BE2C (cell line): Measurements from ENCODE around the gene ETFRF1.

Source experiments
- DNase-seq: peaks from one replicate; pipeline ENCODE4 v3.0.0-alpha.2; 2020
- H3K27me3 ChIP-seq: fragments of 250-450 bp; sonication (Bioruptor Pico); 2 replicates; pipeline ENCODE4 v1.5.1; 2020; ENCODE audit warnings: mild to moderate bottlenecking
- H3K36me3 ChIP-seq: fragments of 250-450 bp; sonication (Bioruptor Pico); 2 replicates; pipeline ENCODE4 v1.5.1; 2020; ENCODE audit warnings: mild to moderate bottlenecking
- H3K4me1 ChIP-seq: fragments of 250-450 bp; sonication (Bioruptor Pico); 2 replicates; pipeline ENCODE4 v1.5.1; 2020
- H3K4me3 ChIP-seq: 2 replicates; pipeline ENCODE4 v1.5.1; 2011; ENCODE audit warnings: low read depth, low read length
- H3K9me3 ChIP-seq: fragments of 250-450 bp; sonication (Bioruptor Pico); 2 replicates; pipeline ENCODE4 v1.5.1; 2020
- TF ChIP-seq, protein P1 (sequence below): IDR thresholded peaks from 2 replicates; pipeline ENCODE4 v1.5.1; 2012; ENCODE audit warnings: mild to moderate bottlenecking, low read depth, low read length

Gene ETFRF1

DNA sequence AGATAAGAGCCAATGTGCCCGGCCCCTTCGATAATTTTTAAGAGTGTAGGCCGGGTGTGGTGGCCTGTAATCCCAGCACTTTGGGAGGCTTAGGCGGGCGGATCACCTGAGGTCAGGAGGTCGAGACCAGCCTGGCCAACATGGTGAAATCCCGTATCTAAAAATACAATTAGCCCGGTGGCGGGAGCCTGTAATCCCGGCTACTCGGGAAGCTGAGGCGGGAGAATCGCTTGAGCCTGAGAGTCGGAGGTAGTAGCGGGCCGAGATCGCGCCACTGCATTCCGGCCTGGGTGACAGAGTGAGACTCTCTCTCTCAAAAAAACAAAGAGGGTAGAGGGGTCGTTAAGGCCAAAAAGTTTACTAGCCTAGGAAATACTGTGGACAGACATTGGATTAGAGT lies 53.1 kb downstream of the ETFRF1 start:
- TF ChIP-seq, protein P1, sequence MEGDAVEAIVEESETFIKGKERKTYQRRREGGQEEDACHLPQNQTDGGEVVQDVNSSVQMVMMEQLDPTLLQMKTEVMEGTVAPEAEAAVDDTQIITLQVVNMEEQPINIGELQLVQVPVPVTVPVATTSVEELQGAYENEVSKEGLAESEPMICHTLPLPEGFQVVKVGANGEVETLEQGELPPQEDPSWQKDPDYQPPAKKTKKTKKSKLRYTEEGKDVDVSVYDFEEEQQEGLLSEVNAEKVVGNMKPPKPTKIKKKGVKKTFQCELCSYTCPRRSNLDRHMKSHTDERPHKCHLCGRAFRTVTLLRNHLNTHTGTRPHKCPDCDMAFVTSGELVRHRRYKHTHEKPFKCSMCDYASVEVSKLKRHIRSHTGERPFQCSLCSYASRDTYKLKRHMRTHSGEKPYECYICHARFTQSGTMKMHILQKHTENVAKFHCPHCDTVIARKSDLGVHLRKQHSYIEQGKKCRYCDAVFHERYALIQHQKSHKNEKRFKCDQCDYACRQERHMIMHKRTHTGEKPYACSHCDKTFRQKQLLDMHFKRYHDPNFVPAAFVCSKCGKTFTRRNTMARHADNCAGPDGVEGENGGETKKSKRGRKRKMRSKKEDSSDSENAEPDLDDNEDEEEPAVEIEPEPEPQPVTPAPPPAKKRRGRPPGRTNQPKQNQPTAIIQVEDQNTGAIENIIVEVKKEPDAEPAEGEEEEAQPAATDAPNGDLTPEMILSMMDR, result no peak
- no peak for DNase-seq

DNA sequence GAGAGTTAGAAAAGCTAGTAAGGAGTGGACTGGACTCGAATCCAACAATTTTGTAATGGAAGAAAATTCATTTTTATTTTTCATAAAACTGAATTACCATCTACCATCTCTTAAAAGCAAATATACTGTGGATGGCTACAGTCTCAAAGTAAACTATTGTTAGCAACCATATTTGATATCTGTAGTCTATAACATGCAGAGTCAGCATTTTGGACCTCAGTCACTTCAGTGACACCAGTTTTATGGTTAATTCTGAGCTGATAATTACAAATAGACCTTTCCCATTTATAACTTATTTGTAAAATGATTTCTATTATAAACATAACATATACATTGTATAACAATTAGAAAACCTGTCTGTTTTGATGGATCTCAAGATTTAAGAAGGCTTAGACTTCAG lies 53.7 kb downstream of the ETFRF1 start:
- Histone ChIP-seq H3K4me3 (no peak overlapping the region), H3K9me3 (no peaks in the 10 kb centered on the region), H3K27me3 (no peaks in the 10 kb centered on the region), H3K4me1 (peaks cover 6% of the 10 kb centered on the region), H3K36me3 (peaks cover 3% of the 10 kb centered on the region; the same call in 1 of the 2 replicates)
- TF ChIP-seq, protein P1, result no peak
- no peak for DNase-seq

More for the DNA sequence above, 53.1 kb downstream of the ETFRF1 start:
- peaks cover 6% of the 10 kb centered on the region for H3K4me1 ChIP-seq
- H3K9me3 ChIP-seq, result no peaks in the 10 kb centered on the region
- H3K4me3 ChIP-seq, result no peak overlapping the region
- peaks cover 3% of the 10 kb centered on the region; the same call in 1 of the 2 replicates for H3K36me3 ChIP-seq
- H3K27me3 ChIP-seq, result no peaks in the 10 kb centered on the region

DNA sequence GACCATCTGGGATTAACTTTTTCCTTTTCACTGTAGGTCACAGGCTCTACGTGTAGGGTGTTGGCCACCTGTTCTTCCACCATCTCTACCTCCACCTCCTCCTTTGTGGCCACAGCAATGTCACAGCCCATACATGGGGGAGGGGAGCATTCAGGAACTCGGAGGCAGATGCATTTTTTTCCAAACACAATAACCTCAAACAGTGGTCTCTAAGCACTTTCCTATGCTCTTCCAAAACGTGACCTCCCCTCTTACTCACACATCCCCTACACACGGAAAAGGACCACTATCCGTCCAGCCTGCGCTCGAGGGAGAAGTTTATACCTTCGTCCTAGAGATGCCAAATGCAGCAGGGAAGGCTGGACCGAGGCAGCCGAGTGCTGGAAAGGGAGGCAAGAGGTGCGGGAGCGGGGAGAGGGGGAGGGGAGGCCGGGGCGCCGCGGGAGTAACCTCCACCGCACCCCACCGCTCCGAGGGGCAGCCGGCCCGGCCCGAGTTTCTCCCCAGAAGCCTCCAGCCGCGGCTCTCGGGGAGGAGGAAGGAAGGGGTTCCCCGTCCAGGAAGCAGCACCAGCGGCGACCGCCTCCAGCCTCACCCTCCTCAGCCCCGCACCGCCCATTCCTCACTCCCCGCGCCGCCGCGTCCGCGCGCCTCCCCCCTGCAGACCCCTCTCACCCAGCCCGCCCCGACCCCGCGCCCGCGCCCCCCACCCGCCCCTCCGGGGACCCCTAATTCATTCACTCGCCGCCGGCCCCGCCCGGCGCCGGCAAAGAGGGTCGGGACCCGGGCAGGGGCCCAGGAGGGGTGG lies 55.1 kb downstream of the ETFRF1 start:
- peaks cover 3% of the 10 kb centered on the region; the same call in 1 of the 2 replicates for H3K36me3 ChIP-seq
- no peaks in the 10 kb centered on the region for H3K9me3 ChIP-seq
- peak; percentile 45 for DNase-seq
- peaks cover 6% of the 10 kb centered on the region for H3K4me1 ChIP-seq
- TF ChIP-seq, protein P1, result no peak
- peak overlapping the region; percentile 83 for H3K4me3 ChIP-seq
- H3K27me3 ChIP-seq, result no peaks in the 10 kb centered on the region

DNA sequence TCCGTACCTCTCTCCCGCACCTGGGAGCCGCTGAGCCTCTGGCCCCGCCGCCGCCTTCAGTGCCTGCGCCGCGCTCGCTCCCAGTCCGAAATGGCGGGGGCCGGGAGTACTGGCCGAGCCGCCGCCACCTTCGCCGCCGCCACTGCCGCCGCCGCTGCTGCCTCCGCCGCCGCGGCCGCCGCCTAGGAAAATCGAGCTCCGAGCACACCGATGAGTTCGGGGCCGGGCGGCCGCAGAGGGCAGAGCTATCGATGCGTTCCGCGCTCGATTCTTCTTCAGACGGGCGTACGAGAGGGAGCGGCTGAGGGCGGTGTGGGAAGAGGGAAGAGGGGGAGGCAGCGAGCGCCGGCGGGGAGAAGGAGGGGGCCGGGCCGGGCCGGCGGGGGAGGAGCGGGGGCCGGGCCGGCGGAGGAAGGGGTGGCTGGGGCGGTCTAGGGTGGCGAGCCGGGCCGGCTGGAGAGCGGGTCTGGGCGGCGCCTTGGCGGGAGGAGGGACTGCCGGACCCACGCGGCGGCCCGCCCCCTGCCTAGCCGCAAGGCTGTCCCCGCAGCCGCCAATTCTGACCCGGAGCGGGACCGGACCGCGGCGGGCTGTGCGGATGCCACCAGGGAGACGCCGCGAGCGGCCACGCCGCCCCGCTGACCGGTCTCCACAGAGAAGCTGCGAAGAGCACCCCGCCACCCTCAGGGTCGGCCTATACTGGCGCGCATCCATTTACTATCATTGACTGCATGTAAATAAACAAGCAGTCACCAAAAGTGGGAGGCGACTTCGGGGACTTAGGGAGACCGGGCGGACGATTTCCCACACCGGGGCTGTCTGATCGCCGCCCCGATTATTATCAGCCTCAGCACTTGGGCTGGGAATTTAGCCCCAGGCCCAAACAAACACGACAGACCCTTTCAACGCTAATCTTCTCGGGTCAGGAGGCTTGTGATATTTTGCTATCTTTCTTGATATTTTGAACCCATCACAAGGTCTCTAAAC lies 56.0 kb downstream of the ETFRF1 start, which contains the start of gene KRAS:
Gene KRAS (minus strand): TSS at position 186 of the 987 bp plus-strand sequence.
- H3K4me1 ChIP-seq, result peaks cover 6% of the 10 kb centered on the region
- 0 out of 2 replicates have a peak, but pooled peaks cover 3% of the 10 kb centered on the region for H3K36me3 ChIP-seq
- TF ChIP-seq, protein P1, result no peak
- DNase-seq, result peak; percentile 97
- no peaks in the 10 kb centered on the region for H3K9me3 ChIP-seq
- H3K4me3 ChIP-seq, result peak within 1 kb of the TSS; percentile 83
- no peaks in the 10 kb centered on the region for H3K27me3 ChIP-seq

DNA sequence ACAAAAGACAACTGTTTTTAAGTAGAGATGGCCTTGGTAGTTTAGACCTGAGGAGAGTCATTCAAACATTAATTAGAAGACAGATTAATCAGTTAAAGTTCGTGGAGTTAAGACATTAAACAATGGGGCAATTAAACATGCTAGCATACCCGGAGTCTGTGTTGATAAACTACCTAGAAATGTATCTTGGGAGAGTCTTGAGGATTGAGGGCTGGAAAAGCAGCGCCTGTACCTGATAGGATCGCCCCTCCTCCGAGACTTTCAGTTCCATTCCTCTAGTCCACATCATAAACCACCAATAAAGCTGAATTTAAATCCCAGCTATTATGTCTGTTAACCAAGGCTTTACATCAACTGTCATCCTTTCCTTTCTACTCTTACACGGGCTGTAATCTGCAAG lies 56.7 kb downstream of the ETFRF1 start:
- peak overlapping the region; percentile 76 for H3K4me3 ChIP-seq
- H3K4me1 ChIP-seq, result peaks cover 6% of the 10 kb centered on the region
- 0 out of 2 replicates have a peak, but pooled peaks cover 3% of the 10 kb centered on the region for H3K36me3 ChIP-seq
- DNase-seq, result no peak
- no peaks in the 10 kb centered on the region for H3K27me3 ChIP-seq
- no peaks in the 10 kb centered on the region for H3K9me3 ChIP-seq
- TF ChIP-seq, protein P1, result no peak
